DND-41 (cell line): ENCODE data around the gene NDUFS6.

Experiments used
- ATAC-seq: fragments of 200-7000 bp; cut with Tn5 transposase; 3 replicates; pipeline ENCODE4 v1.9.1; 2021; ENCODE audit warnings: low read depth; ENCODE audit not compliant: insufficient read depth
- DNase-seq: peaks from one replicate; pipeline ENCODE4 v3.0.0-alpha.2; 2020
- H2AFZ ChIP-seq: 2 replicates; pipeline ENCODE4 v1.6.0; 2012; ENCODE audit warnings: low read depth, low read length
- H3K27ac ChIP-seq: 2 replicates; pipeline ENCODE4 v1.5.1; 2012; ENCODE audit warnings: low read length, inconsistent platforms
- H3K27me3 ChIP-seq: fragments of 200-600 bp; sonication (generic); 2 replicates; pipeline ENCODE4 v1.6.0; 2012; ENCODE audit warnings: low read length, mild to moderate bottlenecking, inconsistent platforms; ENCODE audit not compliant: insufficient read depth, poor library complexity
- H3K36me3 ChIP-seq: 2 replicates; pipeline ENCODE4 v1.5.1; 2012; ENCODE audit warnings: low read length, inconsistent platforms; ENCODE audit not compliant: insufficient read depth
- H3K4me1 ChIP-seq: 2 replicates; pipeline ENCODE4 v1.5.1; 2012; ENCODE audit warnings: mild to moderate bottlenecking, low read length; ENCODE audit not compliant: insufficient read depth
- H3K4me2 ChIP-seq: 2 replicates; pipeline ENCODE4 v1.6.0; 2012; ENCODE audit warnings: mild to moderate bottlenecking, moderate library complexity, low read length, inconsistent platforms; ENCODE audit not compliant: insufficient read depth
- H3K4me3 ChIP-seq, 2 experiments: fragments of 200-600 bp in 1 of 2; shearing (Covaris generic) in 1 of 2; 2 replicates each; pipeline ENCODE4 v1.5.1; 2012 to 2016; ENCODE audit warnings: inconsistent platforms in 2 of 2, low read length in 2 of 2, mild to moderate bottlenecking in 2 of 2, low read depth in 1 of 2, moderate library complexity in 1 of 2
- H3K79me2 ChIP-seq: 2 replicates; pipeline ENCODE4 v1.6.0; 2012; ENCODE audit warnings: low read length, inconsistent platforms; ENCODE audit not compliant: insufficient read depth
- H3K9ac ChIP-seq: 2 replicates; pipeline ENCODE4 v1.6.0; 2012; ENCODE audit warnings: low read depth, mild to moderate bottlenecking, inconsistent platforms, low read length, moderate library complexity
- H3K9me3 ChIP-seq: 2 replicates; pipeline ENCODE4 v1.5.1; 2012; ENCODE audit warnings: low read length, moderate library complexity, mild to moderate bottlenecking, inconsistent platforms; ENCODE audit not compliant: insufficient read depth, severe bottlenecking
- H4K20me1 ChIP-seq: 2 replicates; pipeline ENCODE4 v1.6.0; 2012; ENCODE audit warnings: low read length; ENCODE audit not compliant: insufficient read depth
- EZH2 ChIP-seq: IDR thresholded peaks from 3 replicates; pipeline ENCODE4 v1.6.1; 2012; ENCODE audit warnings: borderline replicate concordance, low read depth, mild to moderate bottlenecking, moderate library complexity, low read length, inconsistent platforms; ENCODE audit not compliant: severe bottlenecking
- TF ChIP-seq, protein P1 (sequence below): IDR thresholded peaks from 2 replicates; pipeline ENCODE4 v1.5.1; 2012; ENCODE audit warnings: borderline replicate concordance, low read length, moderate library complexity, mild to moderate bottlenecking; ENCODE audit not compliant: poor library complexity, severe bottlenecking; ENCODE audit errors: extremely low read depth

Gene NDUFS6

DNA sequence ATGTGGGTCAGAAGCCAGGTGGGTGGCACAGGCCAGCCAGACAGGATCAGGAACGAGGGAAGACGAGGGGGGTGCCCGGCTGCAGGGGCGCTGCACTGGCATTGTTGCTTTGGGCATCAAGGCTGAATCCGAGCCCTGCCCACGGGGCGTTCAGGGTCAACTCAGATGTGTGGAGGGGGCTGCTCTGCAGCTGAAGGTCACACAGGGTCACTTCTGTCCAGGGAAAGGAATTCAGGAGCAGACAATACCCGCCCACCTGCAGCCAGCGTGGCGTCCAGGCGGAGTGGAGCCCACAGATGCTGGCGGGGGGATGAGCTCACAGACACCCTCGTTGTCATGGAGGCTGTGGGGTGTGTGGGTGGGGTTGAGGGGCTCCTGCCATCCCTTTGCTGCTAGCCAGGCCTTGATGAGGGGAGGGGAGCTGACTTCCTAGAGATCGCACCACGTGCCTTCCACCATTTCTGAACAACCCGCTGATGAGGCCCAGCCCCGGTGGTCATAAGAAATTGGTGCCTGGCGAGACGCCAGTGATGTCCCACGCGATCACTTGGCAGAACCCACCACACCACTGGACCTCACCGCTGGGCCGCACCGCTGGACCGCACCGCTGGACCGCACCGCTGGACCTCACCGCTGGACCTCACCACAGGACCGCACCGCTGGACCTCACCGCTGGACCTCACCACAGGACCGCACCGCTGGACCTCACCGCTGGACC is 32.8 kb upstream of the NDUFS6 start:
- DNase-seq (no peak), ATAC-seq (no peak)
- Histone ChIP-seq H3K9me3 (no peaks in the 10 kb centered on the region), H2AFZ (no peak overlapping the region), H3K27me3 (peaks cover 7% of the 10 kb centered on the region), H3K4me2 (no peak overlapping the region), H4K20me1 (no peaks in the 10 kb centered on the region), H3K4me1 (no peaks in the 10 kb centered on the region), H3K9ac (no peak overlapping the region), H3K27ac (no peak overlapping the region), H3K4me3 (no peak overlapping the region), H3K79me2 (no peaks in the 10 kb centered on the region), H3K36me3 (no peaks in the 10 kb centered on the region)
- TF ChIP-seq, protein P1, sequence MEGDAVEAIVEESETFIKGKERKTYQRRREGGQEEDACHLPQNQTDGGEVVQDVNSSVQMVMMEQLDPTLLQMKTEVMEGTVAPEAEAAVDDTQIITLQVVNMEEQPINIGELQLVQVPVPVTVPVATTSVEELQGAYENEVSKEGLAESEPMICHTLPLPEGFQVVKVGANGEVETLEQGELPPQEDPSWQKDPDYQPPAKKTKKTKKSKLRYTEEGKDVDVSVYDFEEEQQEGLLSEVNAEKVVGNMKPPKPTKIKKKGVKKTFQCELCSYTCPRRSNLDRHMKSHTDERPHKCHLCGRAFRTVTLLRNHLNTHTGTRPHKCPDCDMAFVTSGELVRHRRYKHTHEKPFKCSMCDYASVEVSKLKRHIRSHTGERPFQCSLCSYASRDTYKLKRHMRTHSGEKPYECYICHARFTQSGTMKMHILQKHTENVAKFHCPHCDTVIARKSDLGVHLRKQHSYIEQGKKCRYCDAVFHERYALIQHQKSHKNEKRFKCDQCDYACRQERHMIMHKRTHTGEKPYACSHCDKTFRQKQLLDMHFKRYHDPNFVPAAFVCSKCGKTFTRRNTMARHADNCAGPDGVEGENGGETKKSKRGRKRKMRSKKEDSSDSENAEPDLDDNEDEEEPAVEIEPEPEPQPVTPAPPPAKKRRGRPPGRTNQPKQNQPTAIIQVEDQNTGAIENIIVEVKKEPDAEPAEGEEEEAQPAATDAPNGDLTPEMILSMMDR: no peak
- TF ChIP-seq EZH2: no peak

DNA sequence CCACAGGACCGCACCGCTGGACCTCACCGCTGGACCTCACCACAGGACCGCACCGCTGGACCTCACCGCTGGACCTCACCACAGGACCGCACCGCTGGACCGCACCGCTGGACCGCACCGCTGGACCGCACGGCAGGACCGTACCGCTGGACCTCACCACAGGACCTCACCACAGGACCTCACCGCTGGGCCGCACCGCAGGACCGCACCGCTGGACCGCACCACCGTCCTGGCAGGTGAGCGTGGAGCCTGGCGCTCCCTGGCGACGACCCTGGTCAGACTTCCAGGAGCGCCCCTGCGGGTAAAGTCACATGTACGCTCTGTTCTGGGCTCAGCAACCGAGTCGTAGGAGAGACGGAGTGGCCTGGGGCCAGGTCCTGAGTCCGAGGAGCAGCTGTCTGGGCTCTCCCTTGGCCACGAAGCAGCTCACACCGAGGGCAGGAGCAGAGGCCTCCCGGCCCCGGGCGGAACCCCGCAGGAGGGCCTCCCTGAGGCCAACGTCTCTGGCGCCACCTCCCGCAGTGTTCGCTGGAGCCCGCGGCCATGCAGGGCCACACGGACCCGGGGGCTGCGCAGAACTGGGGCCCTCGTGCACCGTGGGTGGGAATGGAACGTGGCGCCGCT is 32.1 kb upstream of the NDUFS6 start:
- H3K9ac ChIP-seq: no peak overlapping the region
- H3K4me3 ChIP-seq: no peak overlapping the region
- H2AFZ ChIP-seq: no peak overlapping the region
- H3K27me3 ChIP-seq: peaks cover 7% of the 10 kb centered on the region
- H4K20me1 ChIP-seq: no peaks in the 10 kb centered on the region
- H3K4me1 ChIP-seq: no peaks in the 10 kb centered on the region
- no peaks in the 10 kb centered on the region for H3K79me2 ChIP-seq
- DNase-seq (no peak), ATAC-seq (no peak)
- no peaks in the 10 kb centered on the region for H3K9me3 ChIP-seq
- H3K4me2 ChIP-seq: no peak overlapping the region
- no peak overlapping the region for H3K27ac ChIP-seq
- H3K36me3 ChIP-seq: no peaks in the 10 kb centered on the region
- TF ChIP-seq, protein P1: no peak
- no peak for TF ChIP-seq EZH2

GRCh38 chr5:1769752-1770442 is 31.3 kb upstream of the NDUFS6 start:
- H3K4me3 ChIP-seq: no peak overlapping the region
- ATAC-seq (no peak), DNase-seq (no peak)
- no peak overlapping the region for H3K9ac ChIP-seq
- no peaks in the 10 kb centered on the region for H3K36me3 ChIP-seq
- no peaks in the 10 kb centered on the region for H3K9me3 ChIP-seq
- H3K79me2 ChIP-seq: no peaks in the 10 kb centered on the region
- H3K27ac ChIP-seq: no peak overlapping the region
- no peak overlapping the region for H2AFZ ChIP-seq
- TF ChIP-seq, protein P1: no peak
- TF ChIP-seq EZH2: no peak
- H3K27me3 ChIP-seq: peaks cover 7% of the 10 kb centered on the region
- H3K4me1 ChIP-seq: no peaks in the 10 kb centered on the region
- no peak overlapping the region for H3K4me2 ChIP-seq
- no peaks in the 10 kb centered on the region for H4K20me1 ChIP-seq
